K562 (cell line): ENCODE results near the gene TPMT.

ENCODE experiments used
- CAMTA2 ChIP-seq: fragments of 250-450 bp; sonication (Bioruptor Pico); conservative IDR thresholded peaks from 2 replicates; pipeline ENCODE4 v1.5.1; 2022
- CTCF ChIP-seq, 3 experiments: IDR thresholded peaks in 2 of 3; conservative IDR thresholded peaks in 1 of 3; 2 replicates each; pipeline ENCODE4 v1.5.1; 2011 to 2012; ENCODE audit warnings: low read length in 3 of 3, mild to moderate bottlenecking in 3 of 3, control low read depth in 2 of 3, improper control_type of control experiment in 1 of 3, inconsistent platforms in 1 of 3, low read depth in 1 of 3, mixed read lengths in 1 of 3, moderate library complexity in 1 of 3; ENCODE audit not compliant: insufficient read depth in 2 of 3
- THAP7 ChIP-seq: fragments of 250-450 bp; sonication (Bioruptor Pico); IDR thresholded peaks from 2 replicates; pipeline ENCODE4 v1.5.0; 2021
- YY1 ChIP-seq, 3 experiments: IDR thresholded peaks; 2 replicates each; pipeline ENCODE4 v1.6.1; 2011; ENCODE audit warnings: low read length in 2 of 3, mild to moderate bottlenecking in 2 of 3, moderate library complexity in 2 of 3, borderline replicate concordance in 1 of 3, control low read depth in 1 of 3, low read depth in 1 of 3; ENCODE audit not compliant: insufficient read depth in 3 of 3, insufficient replicate concordance in 2 of 3, control insufficient read depth in 1 of 3, insufficient read length in 1 of 3; ENCODE audit errors: extremely low read depth in 1 of 3
- ZBTB43 ChIP-seq: sonication (generic); formaldehyde crosslinking; IDR thresholded peaks from 2 replicates; pipeline ENCODE4 v1.8.0; 2023; ENCODE audit warnings: mild to moderate bottlenecking, missing genetic modification reagents
- ZNF274 ChIP-seq: IDR thresholded peaks from 2 replicates; pipeline ENCODE4 v1.6.1; 2011; ENCODE audit warnings: low read depth, mild to moderate bottlenecking, low read length, moderate library complexity, borderline replicate concordance
- TF ChIP-seq, protein P1 (sequence below): fragments of 200-600 bp; sonication (generic); IDR thresholded peaks from one replicate; pipeline ENCODE4 v1.6.1; 2012; ENCODE audit warnings: mild to moderate bottlenecking, low read depth, low read length, inconsistent platforms

GRCh38 chr6:18135171-18135570 is 19.7 kb downstream of the TPMT start:
- no peak for TF ChIP-seq ZBTB43
- TF ChIP-seq, protein P1, sequence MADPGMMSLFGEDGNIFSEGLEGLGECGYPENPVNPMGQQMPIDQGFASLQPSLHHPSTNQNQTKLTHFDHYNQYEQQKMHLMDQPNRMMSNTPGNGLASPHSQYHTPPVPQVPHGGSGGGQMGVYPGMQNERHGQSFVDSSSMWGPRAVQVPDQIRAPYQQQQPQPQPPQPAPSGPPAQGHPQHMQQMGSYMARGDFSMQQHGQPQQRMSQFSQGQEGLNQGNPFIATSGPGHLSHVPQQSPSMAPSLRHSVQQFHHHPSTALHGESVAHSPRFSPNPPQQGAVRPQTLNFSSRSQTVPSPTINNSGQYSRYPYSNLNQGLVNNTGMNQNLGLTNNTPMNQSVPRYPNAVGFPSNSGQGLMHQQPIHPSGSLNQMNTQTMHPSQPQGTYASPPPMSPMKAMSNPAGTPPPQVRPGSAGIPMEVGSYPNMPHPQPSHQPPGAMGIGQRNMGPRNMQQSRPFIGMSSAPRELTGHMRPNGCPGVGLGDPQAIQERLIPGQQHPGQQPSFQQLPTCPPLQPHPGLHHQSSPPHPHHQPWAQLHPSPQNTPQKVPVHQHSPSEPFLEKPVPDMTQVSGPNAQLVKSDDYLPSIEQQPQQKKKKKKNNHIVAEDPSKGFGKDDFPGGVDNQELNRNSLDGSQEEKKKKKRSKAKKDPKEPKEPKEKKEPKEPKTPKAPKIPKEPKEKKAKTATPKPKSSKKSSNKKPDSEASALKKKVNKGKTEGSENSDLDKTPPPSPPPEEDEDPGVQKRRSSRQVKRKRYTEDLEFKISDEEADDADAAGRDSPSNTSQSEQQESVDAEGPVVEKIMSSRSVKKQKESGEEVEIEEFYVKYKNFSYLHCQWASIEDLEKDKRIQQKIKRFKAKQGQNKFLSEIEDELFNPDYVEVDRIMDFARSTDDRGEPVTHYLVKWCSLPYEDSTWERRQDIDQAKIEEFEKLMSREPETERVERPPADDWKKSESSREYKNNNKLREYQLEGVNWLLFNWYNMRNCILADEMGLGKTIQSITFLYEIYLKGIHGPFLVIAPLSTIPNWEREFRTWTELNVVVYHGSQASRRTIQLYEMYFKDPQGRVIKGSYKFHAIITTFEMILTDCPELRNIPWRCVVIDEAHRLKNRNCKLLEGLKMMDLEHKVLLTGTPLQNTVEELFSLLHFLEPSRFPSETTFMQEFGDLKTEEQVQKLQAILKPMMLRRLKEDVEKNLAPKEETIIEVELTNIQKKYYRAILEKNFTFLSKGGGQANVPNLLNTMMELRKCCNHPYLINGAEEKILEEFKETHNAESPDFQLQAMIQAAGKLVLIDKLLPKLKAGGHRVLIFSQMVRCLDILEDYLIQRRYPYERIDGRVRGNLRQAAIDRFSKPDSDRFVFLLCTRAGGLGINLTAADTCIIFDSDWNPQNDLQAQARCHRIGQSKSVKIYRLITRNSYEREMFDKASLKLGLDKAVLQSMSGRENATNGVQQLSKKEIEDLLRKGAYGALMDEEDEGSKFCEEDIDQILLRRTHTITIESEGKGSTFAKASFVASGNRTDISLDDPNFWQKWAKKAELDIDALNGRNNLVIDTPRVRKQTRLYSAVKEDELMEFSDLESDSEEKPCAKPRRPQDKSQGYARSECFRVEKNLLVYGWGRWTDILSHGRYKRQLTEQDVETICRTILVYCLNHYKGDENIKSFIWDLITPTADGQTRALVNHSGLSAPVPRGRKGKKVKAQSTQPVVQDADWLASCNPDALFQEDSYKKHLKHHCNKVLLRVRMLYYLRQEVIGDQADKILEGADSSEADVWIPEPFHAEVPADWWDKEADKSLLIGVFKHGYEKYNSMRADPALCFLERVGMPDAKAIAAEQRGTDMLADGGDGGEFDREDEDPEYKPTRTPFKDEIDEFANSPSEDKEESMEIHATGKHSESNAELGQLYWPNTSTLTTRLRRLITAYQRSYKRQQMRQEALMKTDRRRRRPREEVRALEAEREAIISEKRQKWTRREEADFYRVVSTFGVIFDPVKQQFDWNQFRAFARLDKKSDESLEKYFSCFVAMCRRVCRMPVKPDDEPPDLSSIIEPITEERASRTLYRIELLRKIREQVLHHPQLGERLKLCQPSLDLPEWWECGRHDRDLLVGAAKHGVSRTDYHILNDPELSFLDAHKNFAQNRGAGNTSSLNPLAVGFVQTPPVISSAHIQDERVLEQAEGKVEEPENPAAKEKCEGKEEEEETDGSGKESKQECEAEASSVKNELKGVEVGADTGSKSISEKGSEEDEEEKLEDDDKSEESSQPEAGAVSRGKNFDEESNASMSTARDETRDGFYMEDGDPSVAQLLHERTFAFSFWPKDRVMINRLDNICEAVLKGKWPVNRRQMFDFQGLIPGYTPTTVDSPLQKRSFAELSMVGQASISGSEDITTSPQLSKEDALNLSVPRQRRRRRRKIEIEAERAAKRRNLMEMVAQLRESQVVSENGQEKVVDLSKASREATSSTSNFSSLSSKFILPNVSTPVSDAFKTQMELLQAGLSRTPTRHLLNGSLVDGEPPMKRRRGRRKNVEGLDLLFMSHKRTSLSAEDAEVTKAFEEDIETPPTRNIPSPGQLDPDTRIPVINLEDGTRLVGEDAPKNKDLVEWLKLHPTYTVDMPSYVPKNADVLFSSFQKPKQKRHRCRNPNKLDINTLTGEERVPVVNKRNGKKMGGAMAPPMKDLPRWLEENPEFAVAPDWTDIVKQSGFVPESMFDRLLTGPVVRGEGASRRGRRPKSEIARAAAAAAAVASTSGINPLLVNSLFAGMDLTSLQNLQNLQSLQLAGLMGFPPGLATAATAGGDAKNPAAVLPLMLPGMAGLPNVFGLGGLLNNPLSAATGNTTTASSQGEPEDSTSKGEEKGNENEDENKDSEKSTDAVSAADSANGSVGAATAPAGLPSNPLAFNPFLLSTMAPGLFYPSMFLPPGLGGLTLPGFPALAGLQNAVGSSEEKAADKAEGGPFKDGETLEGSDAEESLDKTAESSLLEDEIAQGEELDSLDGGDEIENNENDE: no peak
- no peak for TF ChIP-seq YY1 (IDR thresholded peaks at IDR 0.05; ENCODE audit: borderline replicate concordance in 1 of 3, control insufficient read depth in 1 of 3, extremely low read depth in 1 of 3, insufficient read depth in 3 of 3, insufficient read length in 1 of 3, insufficient replicate concordance in 2 of 3, low read depth in 1 of 3, low read length in 2 of 3)
- TF ChIP-seq CTCF (IDR thresholded peaks at IDR 0.05 in 2 of 3, conservative IDR thresholded peaks at IDR 0.05 in 1 of 3; ENCODE audit: insufficient read depth in 2 of 3, low read depth in 1 of 3, low read length in 3 of 3): no peak
- no peak for TF ChIP-seq THAP7 (CRISPR knock-in tag)
- TF ChIP-seq CAMTA2 (CRISPR knock-in tag): no peak
- TF ChIP-seq ZNF274: no peak
